Daoy (cell line): ENCODE measurements around the gene NOTUM. TPM values are rescaled to one million over a fixed set of nuclear protein-coding genes. Genes with fewer than 3 reads are reported as not detected.

Source experiments
- DNase-seq: peaks from one replicate; pipeline ENCODE4 v3.0.0-alpha.2; 2015; ENCODE audit warnings: low read depth
- total RNA-seq: library from RNA; depleted of rRNA; stranded (reverse); fragments of >200 nt; shearing (Covaris generic); gene quantifications from 2 replicates; pipeline ENCODE4 v1.2.3, GENCODE V29; 2014

NOTUM gene
- total RNA-seq, 1 experiment from 2014 or later = 0.11 TPM

- DNase-seq = no peak
Measured at GRCh38 chr17:81996232-81996756, 35.3 kb upstream of the NOTUM start.

- no peak for DNase-seq
Measured at GRCh38 chr17:81995463-81996231, 34.7 kb upstream of the NOTUM start.

GRCh38 chr17:81994593-81995462 is 33.8 kb upstream of the NOTUM start:
- DNase-seq = no peak

GRCh38 chr17:81993729-81994592 is 33.0 kb upstream of the NOTUM start:
- DNase-seq = no peak

GRCh38 chr17:81992306-81993102 is 31.5 kb upstream of the NOTUM start:
- no peak for DNase-seq

GRCh38 chr17:81991684-81992305 is 30.8 kb upstream of the NOTUM start:
- DNase-seq = peak; percentile 75

GRCh38 chr17:81990836-81991683 is 30.1 kb upstream of the NOTUM start:
- DNase-seq = no peak

GRCh38 chr17:81987161-81987770 is 26.3 kb upstream of the NOTUM start:
- DNase-seq = no peak

GRCh38 chr17:81986606-81987005 is 25.6 kb upstream of the NOTUM start:
- DNase-seq = no peak

- DNase-seq = no peak
Measured at GRCh38 chr17:81984773-81985410, 23.9 kb upstream of the NOTUM start.

GRCh38 chr17:81983639-81984373 is 22.8 kb upstream of the NOTUM start:
- no peak for DNase-seq

GRCh38 chr17:81983011-81983638 is 22.1 kb upstream of the NOTUM start:
- no peak for DNase-seq

GRCh38 chr17:81981511-81981910 is 20.5 kb upstream of the NOTUM start:
- peak; percentile 62 for DNase-seq

GRCh38 chr17:81980707-81981343 is 19.8 kb upstream of the NOTUM start:
- DNase-seq = peak; percentile 82

- no peak for DNase-seq
Measured at GRCh38 chr17:81980122-81980521, 19.1 kb upstream of the NOTUM start.

- DNase-seq = no peak
Measured at GRCh38 chr17:81978524-81979298, 17.7 kb upstream of the NOTUM start.
